ENCODE data around the gene MYH9.

- TF ChIP-seq CTCF (IDR thresholded peaks at IDR 0.05) (no peak), POLR2A (IDR thresholded peaks at IDR 0.05) (no peak)
These were observed 13.2 kb downstream of the MYH9 start for GRCh38 chr22:36374603-36375024.
